NT2/D1 (cell line): ENCODE results near the gene LRRC61.
A peak's percentile ranks its signal among the peaks of the same experiment; 100 is the strongest.

Source experiments
- DNase-seq: peaks from one replicate; pipeline ENCODE4 v3.0.0-alpha.2; 2011; ENCODE audit warnings: low read depth, low spot score
- H3K27me3 ChIP-seq: 2 replicates; pipeline ENCODE4 v1.6.0; 2011; ENCODE audit warnings: mild to moderate bottlenecking; ENCODE audit not compliant: insufficient read length, insufficient read depth
- H3K36me3 ChIP-seq: 2 replicates; pipeline ENCODE4 v1.6.1; 2011; ENCODE audit warnings: mild to moderate bottlenecking, low read length, mixed read lengths; ENCODE audit not compliant: insufficient read depth, insufficient read length
- H3K4me1 ChIP-seq: 2 replicates; pipeline ENCODE4 v1.5.1; 2011; ENCODE audit not compliant: insufficient read depth, insufficient read length
- H3K4me3 ChIP-seq: 2 replicates; pipeline ENCODE4 v1.5.1; 2011; ENCODE audit warnings: low read depth; ENCODE audit not compliant: insufficient read length
- H3K9ac ChIP-seq: 2 replicates; pipeline ENCODE4 v1.6.0; 2011; ENCODE audit warnings: low read depth; ENCODE audit not compliant: insufficient read length
- H3K9me3 ChIP-seq: 2 replicates; pipeline ENCODE4 v1.5.1; 2011; ENCODE audit warnings: mild to moderate bottlenecking, low read length; ENCODE audit not compliant: insufficient read depth
- SUZ12 ChIP-seq: IDR thresholded peaks from 2 replicates; pipeline ENCODE4 v1.6.1; 2011; ENCODE audit not compliant: insufficient read length, insufficient read depth; ENCODE audit errors: extremely low read depth
- YY1 ChIP-seq: IDR thresholded peaks from 2 replicates; pipeline ENCODE4 v1.6.1; 2011; ENCODE audit not compliant: insufficient read length, insufficient read depth
- ZNF274 ChIP-seq: IDR thresholded peaks from 2 replicates; pipeline ENCODE4 v1.6.1; 2011; ENCODE audit warnings: mild to moderate bottlenecking, low read depth, low read length

The LRRC61 gene

DNA sequence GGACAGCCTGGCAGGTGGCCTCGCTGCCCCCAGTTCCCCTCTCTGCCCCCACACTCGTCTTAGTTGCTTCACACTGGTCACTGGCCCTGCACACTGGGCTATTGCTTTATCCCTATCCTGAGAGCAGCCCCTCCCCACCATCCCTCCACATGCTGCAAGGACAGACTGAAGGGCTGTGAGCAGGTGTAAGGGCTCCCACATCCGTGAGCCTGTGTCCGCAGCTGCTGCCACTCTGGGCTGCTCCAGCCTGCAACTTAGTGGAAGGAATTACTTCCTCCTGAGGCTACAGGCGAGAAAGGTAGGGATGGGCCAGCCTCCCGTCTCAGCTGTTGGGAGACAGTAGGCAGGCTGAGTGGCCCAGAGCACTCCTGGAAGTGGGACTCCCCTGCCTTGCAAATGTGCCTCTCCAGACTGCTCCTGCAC, 14.5 kb downstream of the LRRC61 start:
- H3K4me3 ChIP-seq: no peak overlapping the region
- H3K4me1 ChIP-seq: peaks cover 35% of the 10 kb centered on the region
- DNase-seq: no peak
- H3K9ac ChIP-seq: peak overlapping the region; percentile 17
- peaks cover 8% of the 10 kb centered on the region for H3K27me3 ChIP-seq
- H3K9me3 ChIP-seq: no peaks in the 10 kb centered on the region
- H3K36me3 ChIP-seq: peaks cover 56% of the 10 kb centered on the region
- TF ChIP-seq SUZ12 (no peak), YY1 (no peak)

- no peak for TF ChIP-seq YY1
- TF ChIP-seq SUZ12: no peak
- no peak for TF ChIP-seq ZNF274
- Histone ChIP-seq H3K4me3 (no peak overlapping the region), H3K9ac (peak overlapping the region; percentile 10), H3K36me3 (peaks cover 50% of the 10 kb centered on the region), H3K9me3 (no peaks in the 10 kb centered on the region; the same call in 1 of the 2 replicates), H3K27me3 (peaks cover 14% of the 10 kb centered on the region), H3K4me1 (peaks cover 31% of the 10 kb centered on the region)
- DNase-seq: no peak
These were observed 15.1 kb downstream of the LRRC61 start for GRCh38 chr7:150338166-150338829.

GRCh38 chr7:150339409-150339809, 16.3 kb downstream of the LRRC61 start:
- H3K9me3 ChIP-seq: peaks cover 11% of the 10 kb centered on the region
- H3K4me1 ChIP-seq: peaks cover 25% of the 10 kb centered on the region
- peaks cover 21% of the 10 kb centered on the region for H3K27me3 ChIP-seq

DNA sequence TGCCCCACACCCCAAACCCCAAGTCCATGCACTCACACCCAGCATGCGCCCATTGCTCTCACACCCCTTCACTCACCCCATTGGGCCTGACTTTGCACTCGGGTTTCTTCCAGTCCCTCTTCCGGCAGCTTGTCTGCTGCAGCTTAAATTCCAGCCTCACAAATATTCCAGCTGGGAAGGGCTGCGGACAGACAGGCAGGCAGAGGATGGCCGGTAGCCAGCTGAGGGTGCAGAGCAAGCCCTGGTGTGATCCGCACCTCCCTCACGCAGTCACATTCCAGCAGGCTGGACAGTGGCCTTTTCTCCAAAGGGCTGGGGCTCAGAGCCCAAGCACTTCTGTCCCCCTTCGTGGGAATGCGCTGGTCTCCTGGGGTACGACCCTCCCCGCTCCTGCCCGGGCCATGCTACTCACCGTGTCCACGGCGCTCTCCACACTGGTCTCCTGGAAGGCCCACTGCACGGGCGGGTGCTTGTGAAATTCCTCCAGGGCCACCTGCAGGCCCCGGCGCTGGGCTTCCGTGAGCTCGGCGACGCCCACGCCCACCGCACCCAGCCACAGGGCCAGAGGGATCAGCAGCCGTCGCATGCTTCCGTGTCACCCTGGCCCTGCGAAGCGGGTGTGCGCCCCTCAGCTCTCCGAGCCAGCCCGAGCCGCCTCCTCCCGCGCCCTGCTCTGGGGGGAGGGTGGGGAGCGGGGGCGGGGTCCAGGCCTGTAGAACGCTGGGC, 17.0 kb downstream of the LRRC61 start:
- DNase-seq: no peak
- peaks cover 17% of the 10 kb centered on the region for H3K9me3 ChIP-seq
- peaks cover 24% of the 10 kb centered on the region for H3K4me1 ChIP-seq
- H3K36me3 ChIP-seq: peaks cover 43% of the 10 kb centered on the region
- H3K27me3 ChIP-seq: peaks cover 21% of the 10 kb centered on the region
- TF ChIP-seq ZNF274 (no peak), YY1 (no peak), SUZ12 (no peak)
- peak overlapping the region; percentile 81 for H3K9ac ChIP-seq
- peak overlapping the region; percentile 54 for H3K4me3 ChIP-seq

More at GRCh38 chr7:150339409-150339809, 16.3 kb downstream of the LRRC61 start:
- DNase-seq: no peak
- no peak for TF ChIP-seq SUZ12
- no peak for TF ChIP-seq YY1
- TF ChIP-seq ZNF274: no peak
- H3K9ac ChIP-seq: peak overlapping the region; percentile 81
- H3K36me3 ChIP-seq: peaks cover 43% of the 10 kb centered on the region
- peak overlapping the region; percentile 54 for H3K4me3 ChIP-seq

GRCh38 chr7:150340875-150341262, 17.7 kb downstream of the LRRC61 start:
- peak overlapping the region; percentile 87 for H3K9ac ChIP-seq
- H3K9me3 ChIP-seq: peaks cover 17% of the 10 kb centered on the region
- no peak for DNase-seq
- H3K27me3 ChIP-seq: peaks cover 21% of the 10 kb centered on the region
- H3K4me3 ChIP-seq: peak overlapping the region; percentile 61
- TF ChIP-seq YY1 (no peak), ZNF274 (no peak), SUZ12 (no peak)
- H3K4me1 ChIP-seq: peaks cover 22% of the 10 kb centered on the region
- H3K36me3 ChIP-seq: peaks cover 41% of the 10 kb centered on the region

DNA sequence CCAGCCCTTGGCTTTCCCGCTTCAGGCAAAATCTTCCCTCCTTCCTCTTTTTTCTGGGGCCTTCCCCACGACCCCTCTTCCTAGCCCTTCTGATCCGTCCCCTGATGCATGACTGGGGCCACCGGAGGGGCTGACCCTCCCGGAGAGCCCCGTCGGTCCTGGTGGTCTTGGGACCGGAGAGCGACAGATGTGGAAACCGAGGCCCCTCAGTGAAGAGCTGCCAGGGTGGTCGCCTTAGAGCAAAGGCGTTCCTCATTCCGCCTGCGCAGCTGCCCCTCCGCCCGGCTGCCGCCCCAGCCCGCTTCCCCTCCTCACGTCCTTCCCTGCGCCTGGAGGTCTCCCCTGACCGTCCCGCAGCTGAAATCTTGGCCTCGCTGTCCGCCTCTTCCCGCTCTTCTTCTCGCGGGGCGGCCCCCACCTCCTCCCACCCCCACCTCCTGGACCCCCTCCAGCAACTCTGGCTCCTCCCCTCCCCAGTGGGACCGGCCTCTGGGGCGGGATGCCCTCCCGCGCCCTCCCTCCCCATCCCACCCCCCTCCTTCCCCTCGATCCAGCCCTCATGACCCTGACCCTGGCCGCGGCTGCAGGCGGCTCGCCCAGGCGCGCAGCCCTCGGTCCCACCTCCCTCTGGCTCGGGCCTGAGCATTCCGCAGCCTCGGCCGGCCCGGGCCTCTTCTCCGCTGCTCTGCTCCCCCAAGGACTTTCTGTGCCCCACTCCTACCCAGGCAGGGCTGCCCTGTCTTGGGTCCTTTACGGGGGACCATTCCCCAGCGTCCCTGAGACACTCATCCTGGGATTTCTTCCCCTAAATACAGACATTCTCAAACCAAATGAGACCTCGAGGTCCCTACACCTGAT, 18.3 kb downstream of the LRRC61 start, which contains the start of gene RARRES2:
Gene RARRES2, minus strand, starts transcription at position 367 of the 858 bp plus-strand sequence. CDS start 1,020 bp downstream, outside the sequence.
- peaks cover 38% of the 10 kb centered on the region for H3K36me3 ChIP-seq
- H3K27me3 ChIP-seq: peaks cover 21% of the 10 kb centered on the region
- peak within 1 kb of the TSS; percentile 87 for H3K9ac ChIP-seq
- H3K9me3 ChIP-seq: peaks cover 17% of the 10 kb centered on the region
- peaks cover 20% of the 10 kb centered on the region for H3K4me1 ChIP-seq
- TF ChIP-seq ZNF274: no peak
- no peak for TF ChIP-seq YY1
- TF ChIP-seq SUZ12: no peak
- no peak for DNase-seq
- H3K4me3 ChIP-seq: peak within 1 kb of the TSS; percentile 61

GRCh38 chr7:150342121-150342408, 18.9 kb downstream of the LRRC61 start:
- TF ChIP-seq SUZ12 (no peak), ZNF274 (no peak), YY1 (no peak)
- peaks cover 17% of the 10 kb centered on the region for H3K9me3 ChIP-seq
- H3K4me3 ChIP-seq: peak overlapping the region; percentile 3
- H3K27me3 ChIP-seq: peaks cover 21% of the 10 kb centered on the region
- H3K9ac ChIP-seq: peak overlapping the region; percentile 68
- no peak for DNase-seq
- peaks cover 20% of the 10 kb centered on the region for H3K4me1 ChIP-seq
- H3K36me3 ChIP-seq: peaks cover 32% of the 10 kb centered on the region
